Measurements from ENCODE around the gene CEP295NL.
"Not testable (repeated sequence)": the region's sequence is repeated elsewhere in the genome, so short reads cannot be mapped to it uniquely, and the experiment has no call there.

The CEP295NL gene

DNA sequence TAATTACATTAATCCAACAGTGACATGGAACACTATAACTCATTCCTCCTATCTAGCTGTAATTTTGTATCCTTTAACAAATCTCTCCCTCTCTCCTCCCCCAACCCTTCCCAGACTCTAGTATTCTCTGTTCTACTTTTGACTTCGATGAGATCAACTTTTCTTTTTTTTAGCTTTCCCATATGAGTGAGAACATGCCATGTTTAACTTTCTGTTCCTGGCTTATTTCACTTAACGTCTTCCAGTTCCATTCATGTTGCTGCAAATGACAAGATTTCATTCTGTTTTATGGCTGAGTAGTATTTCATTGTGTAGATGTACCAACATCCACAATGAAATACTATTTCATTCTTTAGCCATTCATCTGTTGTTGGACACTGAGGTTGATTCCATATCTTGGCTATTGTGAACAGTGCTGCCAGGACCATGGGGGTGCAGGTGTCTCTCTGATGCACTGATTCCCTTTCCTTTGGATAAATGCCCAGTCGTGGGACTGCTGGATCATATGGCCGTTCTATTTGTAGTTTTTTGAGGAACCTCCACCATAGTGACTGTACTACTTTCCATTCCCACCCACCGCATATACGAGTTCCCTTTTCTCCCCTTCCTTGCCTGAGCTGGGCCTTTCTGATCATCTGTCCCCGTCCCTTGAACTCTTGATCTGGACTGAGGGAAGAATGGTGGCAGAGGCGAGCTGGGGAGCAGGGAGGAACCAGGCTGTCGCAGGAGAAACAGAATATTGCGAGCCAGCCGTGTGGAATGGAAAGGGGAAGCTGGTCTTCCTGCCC, 7.7 kb upstream of the CEP295NL start:
- TF ChIP-seq SUZ12 (IDR thresholded peaks at IDR 0.05) (no peak), LEF1 (IDR thresholded peaks at IDR 0.05; ENCODE audit: borderline replicate concordance) (no peak), L3MBTL2 (conservative IDR thresholded peaks at IDR 0.05) (no peak), ELF4 (IDR thresholded peaks at IDR 0.05) (no peak), TARDBP (IDR thresholded peaks at IDR 0.05) (no peak), FOXM1 (IDR thresholded peaks at IDR 0.05; ENCODE audit: borderline replicate concordance) (no peak), BHLHE40 (IDR thresholded peaks at IDR 0.05; ENCODE audit: borderline replicate concordance) (no peak), SP1 (IDR thresholded peaks at IDR 0.05) (no peak), CTBP1 (IDR thresholded peaks at IDR 0.05; ENCODE audit: borderline replicate concordance) (no peak)
- TF ChIP-seq, protein P1, sequence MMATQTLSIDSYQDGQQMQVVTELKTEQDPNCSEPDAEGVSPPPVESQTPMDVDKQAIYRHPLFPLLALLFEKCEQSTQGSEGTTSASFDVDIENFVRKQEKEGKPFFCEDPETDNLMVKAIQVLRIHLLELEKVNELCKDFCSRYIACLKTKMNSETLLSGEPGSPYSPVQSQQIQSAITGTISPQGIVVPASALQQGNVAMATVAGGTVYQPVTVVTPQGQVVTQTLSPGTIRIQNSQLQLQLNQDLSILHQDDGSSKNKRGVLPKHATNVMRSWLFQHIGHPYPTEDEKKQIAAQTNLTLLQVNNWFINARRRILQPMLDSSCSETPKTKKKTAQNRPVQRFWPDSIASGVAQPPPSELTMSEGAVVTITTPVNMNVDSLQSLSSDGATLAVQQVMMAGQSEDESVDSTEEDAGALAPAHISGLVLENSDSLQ (IDR thresholded peaks at IDR 0.05): no peak
- ChIA-PET CTCF (interaction anchor here (1.3 kb wide), 1 partner anchor 45 kb away, joined by 4 read pairs; no protein-coding TSS in a partner anchor), POLR2A (no interaction called here)
- DNase-seq (ENCODE audit: extremely low spot score): no peak

DNA sequence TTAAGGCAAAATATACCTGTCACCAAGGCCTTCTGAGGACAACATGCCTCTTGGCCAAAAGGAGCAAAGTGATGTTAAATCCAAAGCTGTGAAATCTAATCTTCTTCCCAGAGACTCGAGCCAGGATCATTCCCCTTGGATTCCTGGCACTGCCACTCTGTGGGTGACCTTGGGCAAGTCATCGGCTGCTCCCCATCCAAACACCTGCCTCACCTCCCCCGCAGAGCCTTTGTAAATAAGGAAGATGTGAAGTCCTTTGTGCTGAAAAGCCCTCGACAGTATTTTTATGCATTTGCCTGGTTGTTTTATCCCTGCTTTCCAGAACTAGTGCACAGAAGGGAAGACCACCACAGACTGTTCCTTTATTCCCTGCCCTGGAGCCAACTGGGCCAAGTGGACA, 5.4 kb upstream of the CEP295NL start:
- no peak for TF ChIP-seq BHLHE40 (IDR thresholded peaks at IDR 0.05; ENCODE audit: borderline replicate concordance)
- no peak for TF ChIP-seq FOXM1 (IDR thresholded peaks at IDR 0.05; ENCODE audit: borderline replicate concordance)
- TF ChIP-seq, protein P1 (IDR thresholded peaks at IDR 0.05): no peak
- TF ChIP-seq FOXK2 (IDR thresholded peaks at IDR 0.05): no peak
- TF ChIP-seq ELF4 (IDR thresholded peaks at IDR 0.05): no peak
- TF ChIP-seq ZNF384 (IDR thresholded peaks at IDR 0.05): no peak
- no peak for TF ChIP-seq ARNT (IDR thresholded peaks at IDR 0.05)
- TF ChIP-seq SP1 (IDR thresholded peaks at IDR 0.05): no peak
- TF ChIP-seq LEF1 (IDR thresholded peaks at IDR 0.05; ENCODE audit: borderline replicate concordance): no peak
- no peak for TF ChIP-seq CTBP1 (IDR thresholded peaks at IDR 0.05; ENCODE audit: borderline replicate concordance)
- TF ChIP-seq SUZ12 (IDR thresholded peaks at IDR 0.05): no peak
- no peak for TF ChIP-seq L3MBTL2 (conservative IDR thresholded peaks at IDR 0.05)
- no peak for TF ChIP-seq TARDBP (IDR thresholded peaks at IDR 0.05)
- no peak for TF ChIP-seq FOXA1 (IDR thresholded peaks at IDR 0.05)
- TF ChIP-seq HDGF (IDR thresholded peaks at IDR 0.05; ENCODE audit: borderline replicate concordance): no peak
- CTCF ChIA-PET: no interaction called here
- POLR2A ChIA-PET: interaction anchor here (1.2 to 1.6 kb wide), 2 partner anchors 9 to 15 kb away, joined by 4 to 5 read pairs; no protein-coding TSS in a partner anchor
- no peak for DNase-seq (ENCODE audit: extremely low spot score)

DNA sequence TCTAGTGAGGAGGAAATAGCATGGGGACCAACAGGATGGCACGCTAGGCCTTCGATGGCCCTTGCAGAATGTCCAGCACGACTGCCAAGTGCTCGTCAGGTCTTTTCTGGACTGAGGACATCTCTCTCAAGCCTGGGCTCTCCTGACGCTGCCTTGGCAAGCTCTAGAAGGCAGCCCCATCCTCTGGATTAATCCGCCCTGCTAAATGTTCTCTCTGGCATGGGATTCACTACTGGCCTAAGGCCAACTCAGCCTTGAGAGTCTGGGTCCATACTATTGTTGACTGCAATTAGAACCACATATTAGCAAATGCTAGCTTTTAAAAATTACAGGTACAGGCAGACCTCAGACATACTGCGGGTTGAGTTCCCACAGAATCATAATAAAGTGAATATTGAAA, 2.5 kb upstream of the CEP295NL start:
- CTCF ChIA-PET: interaction anchor here (0.6 kb wide), 2 partner anchors 9 to 13 kb away, joined by 3 to 5 read pairs; no protein-coding TSS in a partner anchor
- POLR2A ChIA-PET: interaction anchor here (0.6 kb wide), 1 partner anchor 61 kb away, joined by 3 read pairs; no protein-coding TSS in a partner anchor
- DNase-seq (ENCODE audit: extremely low spot score): no peak
- TF ChIP-seq, protein P1 (IDR thresholded peaks at IDR 0.05): no peak
- TF ChIP-seq FOXA1 (IDR thresholded peaks at IDR 0.05): no peak
- TF ChIP-seq TARDBP (IDR thresholded peaks at IDR 0.05): no peak
- TF ChIP-seq BHLHE40 (IDR thresholded peaks at IDR 0.05; ENCODE audit: borderline replicate concordance): no peak
- no peak for TF ChIP-seq SUZ12 (IDR thresholded peaks at IDR 0.05)
- no peak for TF ChIP-seq LEF1 (IDR thresholded peaks at IDR 0.05; ENCODE audit: borderline replicate concordance)
- TF ChIP-seq L3MBTL2 (conservative IDR thresholded peaks at IDR 0.05): no peak
- TF ChIP-seq NFRKB (IDR thresholded peaks at IDR 0.05): no peak
- TF ChIP-seq SP1 (IDR thresholded peaks at IDR 0.05): no peak
- no peak for TF ChIP-seq FOXM1 (IDR thresholded peaks at IDR 0.05; ENCODE audit: borderline replicate concordance)
- TF ChIP-seq HDGF (IDR thresholded peaks at IDR 0.05; ENCODE audit: borderline replicate concordance): no peak
- no peak for TF ChIP-seq FOXK2 (IDR thresholded peaks at IDR 0.05)
- no peak for TF ChIP-seq CTBP1 (IDR thresholded peaks at IDR 0.05; ENCODE audit: borderline replicate concordance)
- TF ChIP-seq ZNF384 (IDR thresholded peaks at IDR 0.05): no peak
- no peak for TF ChIP-seq ARNT (IDR thresholded peaks at IDR 0.05)
- no peak for TF ChIP-seq ELF4 (IDR thresholded peaks at IDR 0.05)

DNA sequence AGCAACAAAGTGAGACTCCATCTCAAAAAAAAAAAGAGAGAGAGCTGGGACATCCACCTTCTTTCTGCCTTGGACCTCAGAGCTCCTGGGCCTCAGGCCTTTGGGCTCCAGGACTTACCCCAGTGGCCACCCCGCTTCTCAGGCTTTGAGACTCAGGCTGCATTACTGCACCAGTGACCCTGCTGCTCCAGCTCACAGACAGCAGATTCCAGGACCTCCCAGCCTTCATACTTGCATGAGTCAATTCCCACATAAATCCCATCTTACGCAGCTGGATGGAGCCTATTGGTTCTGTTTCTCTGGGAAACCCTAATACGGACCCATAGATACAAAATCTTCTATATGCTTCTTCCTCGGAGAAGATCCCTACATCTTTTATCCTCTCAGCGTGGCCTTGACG, 2.1 kb upstream of the CEP295NL start:
- CTCF ChIA-PET: interaction anchor here (0.6 to 0.8 kb wide), 3 partner anchors 9 to 13 kb away, joined by 3 to 5 read pairs (median 3); no protein-coding TSS in a partner anchor
- DNase-seq (ENCODE audit: extremely low spot score): no peak
- TF ChIP-seq ARNT (IDR thresholded peaks at IDR 0.05) (no peak), LEF1 (IDR thresholded peaks at IDR 0.05; ENCODE audit: borderline replicate concordance) (no peak), SUZ12 (IDR thresholded peaks at IDR 0.05) (no peak), FOXA1 (IDR thresholded peaks at IDR 0.05) (no peak), TARDBP (IDR thresholded peaks at IDR 0.05) (no peak), HDGF (IDR thresholded peaks at IDR 0.05; ENCODE audit: borderline replicate concordance) (no peak), FOXM1 (IDR thresholded peaks at IDR 0.05; ENCODE audit: borderline replicate concordance) (no peak), ELF4 (IDR thresholded peaks at IDR 0.05) (no peak), SP1 (IDR thresholded peaks at IDR 0.05) (no peak), FOXK2 (IDR thresholded peaks at IDR 0.05) (no peak), L3MBTL2 (conservative IDR thresholded peaks at IDR 0.05) (no peak), BHLHE40 (IDR thresholded peaks at IDR 0.05; ENCODE audit: borderline replicate concordance) (no peak)
- TF ChIP-seq, protein P1 (IDR thresholded peaks at IDR 0.05): no peak
- POLR2A ChIA-PET: interaction anchor here (0.6 kb wide), 1 partner anchor 61 kb away, joined by 3 read pairs; no protein-coding TSS in a partner anchor

DNA sequence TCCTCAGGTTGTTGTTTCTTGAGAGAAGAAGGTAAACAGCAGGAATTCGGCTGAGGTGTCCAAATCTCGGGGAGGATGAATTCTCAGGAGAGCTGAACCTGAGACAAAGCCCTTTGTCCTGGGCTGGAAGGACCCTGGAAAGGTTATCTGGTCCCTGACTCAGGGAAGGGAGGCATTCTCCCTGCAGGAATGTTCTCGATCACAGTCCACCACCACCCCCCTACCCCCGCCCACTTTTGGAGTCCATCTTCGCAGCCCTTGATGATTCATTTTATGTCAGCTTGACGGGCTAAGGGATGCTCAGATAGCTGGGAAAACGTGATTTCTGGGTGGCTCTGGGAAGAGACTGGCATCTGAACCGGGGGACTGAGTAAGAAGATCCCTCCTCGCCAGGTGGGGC, 1.4 kb upstream of the CEP295NL start:
- CTCF ChIA-PET: interaction anchor here (0.8 to 1.3 kb wide), 2 partner anchors 9 to 12 kb away, joined by 3 read pairs; no protein-coding TSS in a partner anchor
- TF ChIP-seq ARNT (IDR thresholded peaks at IDR 0.05): no peak
- TF ChIP-seq NFRKB (IDR thresholded peaks at IDR 0.05): no peak
- TF ChIP-seq FOXM1 (IDR thresholded peaks at IDR 0.05; ENCODE audit: borderline replicate concordance): no peak
- TF ChIP-seq SUZ12 (IDR thresholded peaks at IDR 0.05): no peak
- TF ChIP-seq L3MBTL2 (conservative IDR thresholded peaks at IDR 0.05): no peak
- no peak for TF ChIP-seq ZNF384 (IDR thresholded peaks at IDR 0.05)
- TF ChIP-seq SP1 (IDR thresholded peaks at IDR 0.05): no peak
- TF ChIP-seq LEF1 (IDR thresholded peaks at IDR 0.05; ENCODE audit: borderline replicate concordance): no peak
- TF ChIP-seq FOXA1 (IDR thresholded peaks at IDR 0.05): no peak
- TF ChIP-seq HDGF (IDR thresholded peaks at IDR 0.05; ENCODE audit: borderline replicate concordance): no peak
- TF ChIP-seq FOXK2 (IDR thresholded peaks at IDR 0.05): no peak
- TF ChIP-seq BHLHE40 (IDR thresholded peaks at IDR 0.05; ENCODE audit: borderline replicate concordance): no peak
- TF ChIP-seq CTBP1 (IDR thresholded peaks at IDR 0.05; ENCODE audit: borderline replicate concordance): no peak
- no peak for TF ChIP-seq TARDBP (IDR thresholded peaks at IDR 0.05)
- no peak for TF ChIP-seq ELF4 (IDR thresholded peaks at IDR 0.05)
- no peak for DNase-seq (ENCODE audit: extremely low spot score)
- POLR2A ChIA-PET: no interaction called here

DNA sequence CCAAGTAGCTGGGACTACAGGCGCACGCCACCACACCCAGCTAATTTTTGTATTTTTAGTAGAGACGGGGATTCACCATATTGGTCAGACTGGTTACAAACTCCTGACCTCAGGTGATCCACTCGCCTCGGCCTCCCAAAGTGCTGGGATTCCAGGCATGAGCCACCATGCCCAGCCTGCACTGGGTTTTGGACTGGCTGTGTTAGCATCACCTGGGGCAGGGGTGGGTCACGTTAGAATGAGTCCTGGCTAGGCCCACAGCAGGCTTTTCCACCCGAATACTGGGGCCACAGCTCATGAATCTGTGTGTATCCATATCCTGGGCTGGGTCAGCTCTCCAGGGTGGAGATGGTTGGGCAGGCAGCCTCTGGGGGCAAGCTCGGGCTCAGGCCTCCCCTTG, 770 bp downstream of the CEP295NL start:
- not testable (repeated sequence) for DNase-seq (ENCODE audit: extremely low spot score)
- ChIA-PET CTCF (interaction anchor here (0.9 kb wide), 1 partner anchor 12 kb away, joined by 3 read pairs; no protein-coding TSS in a partner anchor), POLR2A (interaction anchor here (0.7 kb wide), 1 partner anchor 18 kb away, joined by 3 read pairs; no protein-coding TSS in a partner anchor)
